Measurements from ENCODE around the gene UPF2. TPM values are rescaled to one million over a fixed set of nuclear protein-coding genes. Genes with fewer than 3 reads are reported as not detected.

UPF2 gene
- total and polyA plus RNA-seq, 4 donors = 6.6 to 19.6 (median 16.4) TPM

- peaks cover 0 to 5% (median 3%) of the 10 kb centered on the region in 4 donors for H3K36me3 ChIP-seq (ENCODE audit: control insufficient read depth in 4 of 4, insufficient read depth in 3 of 4, low read depth in 1 of 4, low read length in 3 of 4)
Observed at GRCh38 chr10:11986593-11987216, 55.9 kb downstream of the UPF2 start.

More at GRCh38 chr10:11986593-11987216, 55.9 kb downstream of the UPF2 start:
- H3K27me3 ChIP-seq (ENCODE audit: control insufficient read depth in 4 of 4, insufficient read depth in 4 of 4, low read length in 3 of 4) = no peaks in the 10 kb centered on the region
- peaks cover 5 to 17% (median 9%) of the 10 kb centered on the region in 4 donors for H3K4me1 ChIP-seq (ENCODE audit: control insufficient read depth in 4 of 4, insufficient read depth in 4 of 4, low read length in 3 of 4)
- peak overlapping the region; percentile 70 to 80 for H3K27ac ChIP-seq (ENCODE audit: low read depth in 1 of 2, low read length in 2 of 2)
- peak overlapping the region; percentile 36 to 94 for H3K9ac ChIP-seq (ENCODE audit: low read depth in 1 of 2, low read length in 2 of 2)
- 28% methylated on average over 7 of the region's 7 CpGs for WGBS
- peak overlapping the region in 1 of 3 donors; percentile 21 for H3K4me3 ChIP-seq (ENCODE audit: low read depth in 1 of 3, low read length in 3 of 3)
- peak; percentile 86 for DNase-seq (ENCODE audit: low spot score)
- no peaks in the 10 kb centered on the region for H3K9me3 ChIP-seq (ENCODE audit: control insufficient read depth in 4 of 4, low read length in 3 of 4)
- TF ChIP-seq RXRA (IDR thresholded peaks at IDR 0.05) (peak; percentile 49 to 58), TAF1 (conservative IDR thresholded peaks at IDR 0.05) (no peak), JUND (IDR thresholded peaks at IDR 0.05) (no peak), HNF4G (IDR thresholded peaks at IDR 0.05) (no peak), EGR1 (IDR thresholded peaks at IDR 0.05; ENCODE audit: low read depth in 2 of 2) (peak; percentile 45 to 77), NR2F2 (IDR thresholded peaks at IDR 0.05) (no peak), FOXA1 (IDR thresholded peaks at IDR 0.05) (peak; percentile 97), FOXA2 (IDR thresholded peaks at IDR 0.05) (peak; percentile 97), GABPA (IDR thresholded peaks at IDR 0.05 in 1 of 2, conservative IDR thresholded peaks at IDR 0.05 in 1 of 2) (no peak), SP1 (IDR thresholded peaks at IDR 0.05) (peak; percentile 61), REST (IDR thresholded peaks at IDR 0.05) (no peak), RAD21 (IDR thresholded peaks at IDR 0.05) (peak; percentile 97 to 100), HNF4A (conservative IDR thresholded peaks at IDR 0.05) (peak in 1 of 2 donors; percentile 42), YY1 (IDR thresholded peaks at IDR 0.05) (peak; percentile 16)
- TF ChIP-seq, protein P1, sequence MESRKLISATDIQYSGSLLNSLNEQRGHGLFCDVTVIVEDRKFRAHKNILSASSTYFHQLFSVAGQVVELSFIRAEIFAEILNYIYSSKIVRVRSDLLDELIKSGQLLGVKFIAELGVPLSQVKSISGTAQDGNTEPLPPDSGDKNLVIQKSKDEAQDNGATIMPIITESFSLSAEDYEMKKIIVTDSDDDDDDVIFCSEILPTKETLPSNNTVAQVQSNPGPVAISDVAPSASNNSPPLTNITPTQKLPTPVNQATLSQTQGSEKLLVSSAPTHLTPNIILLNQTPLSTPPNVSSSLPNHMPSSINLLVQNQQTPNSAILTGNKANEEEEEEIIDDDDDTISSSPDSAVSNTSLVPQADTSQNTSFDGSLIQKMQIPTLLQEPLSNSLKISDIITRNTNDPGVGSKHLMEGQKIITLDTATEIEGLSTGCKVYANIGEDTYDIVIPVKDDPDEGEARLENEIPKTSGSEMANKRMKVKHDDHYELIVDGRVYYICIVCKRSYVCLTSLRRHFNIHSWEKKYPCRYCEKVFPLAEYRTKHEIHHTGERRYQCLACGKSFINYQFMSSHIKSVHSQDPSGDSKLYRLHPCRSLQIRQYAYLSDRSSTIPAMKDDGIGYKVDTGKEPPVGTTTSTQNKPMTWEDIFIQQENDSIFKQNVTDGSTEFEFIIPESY (IDR thresholded peaks at IDR 0.05) = peak; percentile 16
- TF ChIP-seq, protein P2, sequence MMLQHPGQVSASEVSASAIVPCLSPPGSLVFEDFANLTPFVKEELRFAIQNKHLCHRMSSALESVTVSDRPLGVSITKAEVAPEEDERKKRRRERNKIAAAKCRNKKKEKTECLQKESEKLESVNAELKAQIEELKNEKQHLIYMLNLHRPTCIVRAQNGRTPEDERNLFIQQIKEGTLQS (IDR thresholded peaks at IDR 0.05) = no peak
- TF ChIP-seq, protein P3, sequence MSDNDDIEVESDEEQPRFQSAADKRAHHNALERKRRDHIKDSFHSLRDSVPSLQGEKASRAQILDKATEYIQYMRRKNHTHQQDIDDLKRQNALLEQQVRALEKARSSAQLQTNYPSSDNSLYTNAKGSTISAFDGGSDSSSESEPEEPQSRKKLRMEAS (IDR thresholded peaks at IDR 0.05) = peak; percentile 42
- TF ChIP-seq, protein P4, sequence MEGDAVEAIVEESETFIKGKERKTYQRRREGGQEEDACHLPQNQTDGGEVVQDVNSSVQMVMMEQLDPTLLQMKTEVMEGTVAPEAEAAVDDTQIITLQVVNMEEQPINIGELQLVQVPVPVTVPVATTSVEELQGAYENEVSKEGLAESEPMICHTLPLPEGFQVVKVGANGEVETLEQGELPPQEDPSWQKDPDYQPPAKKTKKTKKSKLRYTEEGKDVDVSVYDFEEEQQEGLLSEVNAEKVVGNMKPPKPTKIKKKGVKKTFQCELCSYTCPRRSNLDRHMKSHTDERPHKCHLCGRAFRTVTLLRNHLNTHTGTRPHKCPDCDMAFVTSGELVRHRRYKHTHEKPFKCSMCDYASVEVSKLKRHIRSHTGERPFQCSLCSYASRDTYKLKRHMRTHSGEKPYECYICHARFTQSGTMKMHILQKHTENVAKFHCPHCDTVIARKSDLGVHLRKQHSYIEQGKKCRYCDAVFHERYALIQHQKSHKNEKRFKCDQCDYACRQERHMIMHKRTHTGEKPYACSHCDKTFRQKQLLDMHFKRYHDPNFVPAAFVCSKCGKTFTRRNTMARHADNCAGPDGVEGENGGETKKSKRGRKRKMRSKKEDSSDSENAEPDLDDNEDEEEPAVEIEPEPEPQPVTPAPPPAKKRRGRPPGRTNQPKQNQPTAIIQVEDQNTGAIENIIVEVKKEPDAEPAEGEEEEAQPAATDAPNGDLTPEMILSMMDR (IDR thresholded peaks at IDR 0.05; ENCODE audit: low read depth, low read length, missing input control) = peak; percentile 92
